ENCODE measurements around the gene SNX5.
"Not testable (repeated sequence)": the region's sequence is repeated elsewhere in the genome, so short reads cannot be mapped to it uniquely, and the experiment has no call there.

The SNX5 gene

GRCh38 chr20:17963114-17963897 is 5.3 kb downstream of the SNX5 start:
- TF ChIP-seq POLR2A (IDR thresholded peaks at IDR 0.05; ENCODE audit: low read depth, low read length) = no peak
- TF ChIP-seq POLR2AphosphoS5 (IDR thresholded peaks at IDR 0.05; ENCODE audit: low read depth, low read length) = peak; percentile 81
- no peak for DNase-seq (ENCODE audit: insufficient read length, low spot score)
- FAIRE-seq = no peak

GRCh38 chr20:17961587-17961940 is 7.0 kb downstream of the SNX5 start:
- no peak for TF ChIP-seq TAF1 (IDR thresholded peaks at IDR 0.05; ENCODE audit: low read depth, low read length)
- no peak for TF ChIP-seq POU2F2 (IDR thresholded peaks at IDR 0.05; ENCODE audit: low read depth, low read length)
- no peak for TF ChIP-seq POLR2A (IDR thresholded peaks at IDR 0.05; ENCODE audit: low read depth, low read length)
- TF ChIP-seq POLR2AphosphoS5 (IDR thresholded peaks at IDR 0.05; ENCODE audit: low read depth, low read length) = no peak
- TF ChIP-seq SPI1 (IDR thresholded peaks at IDR 0.05; ENCODE audit: low read depth, low read length) = no peak
- no peak for TF ChIP-seq PAX5 (IDR thresholded peaks at IDR 0.05; ENCODE audit: insufficient read depth, low read length, severe bottlenecking)
- FAIRE-seq = no peak
- DNase-seq (ENCODE audit: insufficient read length, low spot score) = no peak

- DNase-seq (ENCODE audit: insufficient read length, low spot score) = no peak
- 0 out of 2 replicates have a peak, but pooled peaks have one; percentile 12 for TF ChIP-seq SPI1 (IDR thresholded peaks at IDR 0.05; ENCODE audit: low read depth, low read length)
- TF ChIP-seq PAX5 (IDR thresholded peaks at IDR 0.05; ENCODE audit: insufficient read depth, low read length, severe bottlenecking) = no peak
- TF ChIP-seq POLR2A (IDR thresholded peaks at IDR 0.05; ENCODE audit: low read depth, low read length) = no peak
- no peak for TF ChIP-seq POU2F2 (IDR thresholded peaks at IDR 0.05; ENCODE audit: low read depth, low read length)
- TF ChIP-seq POLR2AphosphoS5 (IDR thresholded peaks at IDR 0.05; ENCODE audit: low read depth, low read length) = peak; percentile 51
- TF ChIP-seq TAF1 (IDR thresholded peaks at IDR 0.05; ENCODE audit: low read depth, low read length) = no peak
- no peak for FAIRE-seq
Measured at GRCh38 chr20:17960927-17961586, 7.5 kb downstream of the SNX5 start.

- DNase-seq (ENCODE audit: insufficient read length, low spot score); FAIRE-seq: not testable (repeated sequence)
Measured at GRCh38 chr20:17960400-17960885, 8.2 kb downstream of the SNX5 start.

- FAIRE-seq (no peak), DNase-seq (ENCODE audit: insufficient read length, low spot score) (no peak)
- TF ChIP-seq POLR2AphosphoS5 (IDR thresholded peaks at IDR 0.05; ENCODE audit: low read depth, low read length) (no peak), POLR2A (IDR thresholded peaks at IDR 0.05; ENCODE audit: low read depth, low read length) (no peak), POU2F2 (IDR thresholded peaks at IDR 0.05; ENCODE audit: low read depth, low read length) (no peak), SPI1 (IDR thresholded peaks at IDR 0.05; ENCODE audit: low read depth, low read length) (no peak), PAX5 (IDR thresholded peaks at IDR 0.05; ENCODE audit: insufficient read depth, low read length, severe bottlenecking) (no peak), TAF1 (IDR thresholded peaks at IDR 0.05; ENCODE audit: low read depth, low read length) (no peak)
Measured at GRCh38 chr20:17959257-17959627, 9.4 kb downstream of the SNX5 start.

- DNase-seq (ENCODE audit: insufficient read length, low spot score) (no peak), FAIRE-seq (no peak)
- TF ChIP-seq POLR2AphosphoS5 (IDR thresholded peaks at IDR 0.05; ENCODE audit: low read depth, low read length) (no peak; the same call in 1 of the 2 replicates), POLR2A (IDR thresholded peaks at IDR 0.05; ENCODE audit: low read depth, low read length) (peak; percentile 58), TAF1 (IDR thresholded peaks at IDR 0.05; ENCODE audit: low read depth, low read length) (no peak), POU2F2 (IDR thresholded peaks at IDR 0.05; ENCODE audit: low read depth, low read length) (no peak), PAX5 (IDR thresholded peaks at IDR 0.05; ENCODE audit: insufficient read depth, low read length, severe bottlenecking) (no peak)
Measured at GRCh38 chr20:17958373-17959256, 10.0 kb downstream of the SNX5 start.

- DNase-seq (ENCODE audit: insufficient read length, low spot score) (no peak), FAIRE-seq (no peak)
- TF ChIP-seq POU2F2 (IDR thresholded peaks at IDR 0.05; ENCODE audit: low read depth, low read length) (no peak), POLR2AphosphoS5 (IDR thresholded peaks at IDR 0.05; ENCODE audit: low read depth, low read length) (no peak), PAX5 (IDR thresholded peaks at IDR 0.05; ENCODE audit: insufficient read depth, low read length, severe bottlenecking) (no peak), TAF1 (IDR thresholded peaks at IDR 0.05; ENCODE audit: low read depth, low read length) (no peak), POLR2A (IDR thresholded peaks at IDR 0.05; ENCODE audit: low read depth, low read length) (no peak), SPI1 (IDR thresholded peaks at IDR 0.05; ENCODE audit: low read depth, low read length) (no peak)
Measured at GRCh38 chr20:17957505-17958363, 10.9 kb downstream of the SNX5 start.

- FAIRE-seq (no peak), DNase-seq (ENCODE audit: insufficient read length, low spot score) (no peak)
- TF ChIP-seq POLR2A (IDR thresholded peaks at IDR 0.05; ENCODE audit: low read depth, low read length) (no peak; the same call in 1 of the 2 replicates), PAX5 (IDR thresholded peaks at IDR 0.05; ENCODE audit: insufficient read depth, low read length, severe bottlenecking) (no peak), TAF1 (IDR thresholded peaks at IDR 0.05; ENCODE audit: low read depth, low read length) (no peak), SPI1 (IDR thresholded peaks at IDR 0.05; ENCODE audit: low read depth, low read length) (no peak), POU2F2 (IDR thresholded peaks at IDR 0.05; ENCODE audit: low read depth, low read length) (no peak), POLR2AphosphoS5 (IDR thresholded peaks at IDR 0.05; ENCODE audit: low read depth, low read length) (no peak)
Measured at GRCh38 chr20:17956099-17956685, 12.4 kb downstream of the SNX5 start.

Measured in GM12891 (cell line).